Measurements from ENCODE around the gene AMPD3.

Gene AMPD3

DNA sequence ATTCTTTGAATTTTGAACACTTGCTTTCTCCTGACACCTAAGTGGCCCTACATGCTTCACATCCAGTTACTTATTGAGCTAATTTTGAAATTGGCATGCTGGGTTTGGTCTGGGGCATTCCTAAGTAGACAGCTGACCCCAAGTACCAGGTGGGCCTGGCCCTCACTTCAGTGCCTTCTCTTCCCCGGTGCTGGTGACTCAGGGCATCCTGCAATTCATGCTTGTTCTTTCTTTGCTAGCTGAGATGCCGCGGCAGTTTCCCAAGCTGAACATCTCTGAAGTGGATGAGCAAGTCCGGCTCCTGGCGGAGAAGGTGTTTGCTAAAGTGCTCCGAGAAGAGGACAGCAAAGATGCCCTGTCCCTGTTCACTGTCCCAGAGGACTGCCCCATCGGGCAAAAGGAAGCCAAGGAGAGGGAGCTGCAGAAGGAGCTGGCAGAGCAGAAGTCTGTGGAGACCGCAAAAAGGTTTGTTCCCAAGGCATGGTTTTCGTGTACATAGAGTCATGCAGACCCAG lies 6.3 kb downstream of the AMPD3 start:
- no peak for DNase-seq (ENCODE audit: low read depth)

DNA sequence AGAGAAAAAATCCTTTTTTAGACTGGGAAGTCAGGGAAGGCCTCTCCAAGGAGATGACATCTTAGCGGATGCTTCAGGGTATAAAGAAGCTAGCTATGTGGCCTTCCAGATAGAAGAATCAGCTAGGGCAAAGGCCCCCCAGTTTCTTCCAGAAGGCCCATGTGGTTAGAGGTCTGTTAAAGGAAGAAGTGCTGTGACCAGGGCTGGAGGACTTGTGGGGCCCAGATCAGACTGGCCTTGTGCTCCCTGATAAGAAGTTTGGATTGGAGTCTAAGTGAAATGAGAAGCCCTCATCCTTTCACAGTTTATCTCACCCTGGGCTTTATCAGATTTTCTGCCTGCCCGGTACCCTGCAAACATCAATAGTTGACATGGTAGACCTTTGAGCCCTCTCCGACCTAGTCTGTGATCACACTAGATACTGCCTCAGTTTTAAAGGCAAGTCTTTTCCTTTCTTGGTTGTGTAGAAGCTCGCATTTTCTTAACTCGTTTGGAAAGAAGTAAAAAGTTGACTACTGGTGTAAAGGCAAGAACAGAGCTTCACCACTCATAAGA lies 7.8 kb downstream of the AMPD3 start:
- DNase-seq (ENCODE audit: low read depth): no peak

DNA sequence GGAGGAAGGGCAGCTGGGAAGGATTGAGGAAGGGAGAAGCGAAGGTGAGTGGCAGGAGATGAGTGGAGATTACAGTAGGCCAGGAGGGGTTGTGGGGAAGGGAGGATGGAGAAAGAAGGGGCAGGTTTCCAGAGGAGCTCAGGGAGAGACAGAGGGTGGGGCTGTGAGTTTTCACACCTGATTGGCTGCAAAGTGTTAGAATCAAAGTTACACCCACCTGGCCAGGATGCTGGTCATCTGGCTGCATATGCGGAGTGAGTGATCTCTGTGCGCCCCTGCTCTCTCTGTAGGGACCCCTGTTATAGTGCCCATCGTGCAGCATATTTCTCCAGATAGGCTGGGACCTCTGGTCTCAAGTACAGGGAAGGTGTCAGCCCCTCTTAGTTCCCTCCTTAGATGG lies 18.3 kb downstream of the AMPD3 start:
- DNase-seq (ENCODE audit: low read depth): no peak

DNA sequence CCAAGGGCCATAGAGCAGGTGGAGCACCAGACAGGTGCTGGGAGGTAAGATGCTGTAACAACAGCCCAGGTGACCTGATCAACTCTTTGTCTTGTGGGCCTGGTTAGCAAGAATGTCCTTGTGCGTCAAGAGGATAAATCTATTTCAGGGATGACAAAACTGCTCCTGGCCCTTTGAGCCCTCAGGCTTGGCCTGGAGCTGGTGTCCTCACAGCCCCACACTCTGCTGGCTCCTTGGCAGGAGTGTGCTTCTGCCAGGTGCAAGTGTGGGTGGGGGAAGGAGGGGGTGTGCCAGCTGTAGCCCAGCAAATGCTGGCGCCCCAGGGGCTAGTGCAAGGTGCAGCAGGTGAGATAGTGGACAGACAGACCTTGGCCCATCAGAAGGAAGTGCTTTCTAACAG lies 19.5 kb downstream of the AMPD3 start:
- no peak for DNase-seq (ENCODE audit: low read depth)

DNA sequence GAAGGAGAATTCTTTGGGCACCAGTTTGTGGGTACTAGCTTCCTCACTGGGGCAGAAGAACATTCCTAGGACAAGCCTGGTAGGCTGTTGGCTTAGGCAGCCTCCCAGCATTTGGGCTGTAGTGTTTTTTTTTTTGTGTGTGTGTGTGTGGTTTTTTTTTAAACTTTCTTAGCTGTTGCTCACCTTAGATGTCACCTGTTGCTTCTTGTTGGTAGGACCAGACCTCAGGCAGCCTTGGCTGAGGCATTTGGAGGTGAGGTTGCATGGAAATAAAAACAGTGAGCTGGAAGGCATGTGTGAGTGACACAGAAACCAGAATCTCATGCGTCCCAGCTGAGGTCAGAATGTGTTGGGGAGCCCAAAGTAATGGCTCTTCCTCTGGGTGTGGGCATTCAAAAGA lies 21.3 kb downstream of the AMPD3 start:
- no peak for DNase-seq (ENCODE audit: low read depth)

DNA sequence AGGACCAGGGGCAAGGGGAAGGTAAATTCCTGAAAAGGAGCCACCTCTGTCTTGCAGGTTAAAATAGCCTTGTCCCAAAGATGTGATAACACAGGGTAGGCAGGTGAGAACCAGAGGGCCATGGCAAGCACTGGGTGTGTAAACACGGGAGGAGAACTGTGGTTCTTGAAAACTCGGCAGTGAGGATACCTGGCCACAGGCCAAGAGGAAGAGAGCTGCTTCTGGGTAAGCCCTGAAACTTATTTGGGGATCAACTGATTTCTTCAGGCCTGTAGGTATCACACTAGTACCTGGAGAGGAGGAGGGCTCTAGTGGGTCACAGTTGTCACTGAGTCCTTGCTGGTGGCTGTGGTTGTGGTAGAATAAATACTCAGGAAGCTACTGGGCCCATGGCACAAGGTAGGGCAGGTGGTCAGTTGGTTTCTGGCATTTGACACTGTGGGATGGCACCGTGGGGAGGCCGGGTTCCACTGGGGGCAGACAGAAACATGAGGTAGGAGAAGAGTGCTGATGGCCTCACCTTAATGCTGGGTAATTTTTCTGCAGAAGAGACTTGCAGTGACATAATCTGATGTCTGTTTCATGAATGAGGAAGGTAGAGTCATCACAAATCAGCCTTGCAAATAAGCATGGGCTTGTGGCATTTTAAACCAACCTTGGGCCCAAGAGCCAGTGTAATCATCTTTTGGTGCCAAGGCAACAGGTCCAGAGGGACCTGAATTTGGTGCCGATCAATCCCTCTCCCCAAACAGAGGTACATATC lies 22.0 kb downstream of the AMPD3 start:
- DNase-seq (ENCODE audit: low read depth): no peak

DNA sequence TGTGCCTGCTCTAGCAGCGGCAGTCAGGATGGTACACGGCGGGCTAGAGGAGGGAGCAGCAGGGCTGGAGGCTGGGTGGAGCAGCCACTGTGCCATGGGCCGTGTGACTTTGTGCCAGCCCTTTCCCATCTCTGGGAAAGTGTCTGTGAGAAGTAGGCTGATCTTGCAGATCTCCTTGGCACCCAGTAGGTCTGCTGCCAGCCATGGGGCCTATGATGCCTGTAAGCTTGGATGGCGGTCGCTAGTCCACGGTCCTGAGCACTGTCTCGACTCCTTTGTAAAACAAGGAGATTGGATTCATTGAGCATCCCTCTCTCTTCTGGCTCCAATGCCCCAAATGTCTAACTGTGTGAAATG lies 22.6 kb downstream of the AMPD3 start:
- DNase-seq (ENCODE audit: low read depth): no peak

DNA sequence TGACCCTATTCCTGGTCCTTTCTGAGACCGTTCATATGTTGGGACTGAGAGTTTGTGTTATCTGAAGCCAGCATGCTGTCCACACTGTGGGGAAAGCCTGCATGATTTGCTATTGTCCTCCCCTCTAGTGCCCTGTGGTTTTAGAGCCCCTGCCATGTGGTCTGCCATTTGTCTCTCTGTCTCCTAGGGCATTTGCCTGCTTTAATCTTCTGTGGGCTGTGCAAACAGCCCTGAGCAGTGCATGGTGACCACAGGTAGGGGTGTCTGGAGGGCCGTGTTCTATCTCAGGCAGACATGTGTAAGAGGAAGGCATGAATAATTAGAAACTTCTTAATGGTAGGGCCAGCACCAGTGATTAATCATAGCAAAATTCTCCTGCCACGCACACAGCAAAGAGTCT lies 23.0 kb downstream of the AMPD3 start:
- DNase-seq (ENCODE audit: low read depth): no peak

DNA sequence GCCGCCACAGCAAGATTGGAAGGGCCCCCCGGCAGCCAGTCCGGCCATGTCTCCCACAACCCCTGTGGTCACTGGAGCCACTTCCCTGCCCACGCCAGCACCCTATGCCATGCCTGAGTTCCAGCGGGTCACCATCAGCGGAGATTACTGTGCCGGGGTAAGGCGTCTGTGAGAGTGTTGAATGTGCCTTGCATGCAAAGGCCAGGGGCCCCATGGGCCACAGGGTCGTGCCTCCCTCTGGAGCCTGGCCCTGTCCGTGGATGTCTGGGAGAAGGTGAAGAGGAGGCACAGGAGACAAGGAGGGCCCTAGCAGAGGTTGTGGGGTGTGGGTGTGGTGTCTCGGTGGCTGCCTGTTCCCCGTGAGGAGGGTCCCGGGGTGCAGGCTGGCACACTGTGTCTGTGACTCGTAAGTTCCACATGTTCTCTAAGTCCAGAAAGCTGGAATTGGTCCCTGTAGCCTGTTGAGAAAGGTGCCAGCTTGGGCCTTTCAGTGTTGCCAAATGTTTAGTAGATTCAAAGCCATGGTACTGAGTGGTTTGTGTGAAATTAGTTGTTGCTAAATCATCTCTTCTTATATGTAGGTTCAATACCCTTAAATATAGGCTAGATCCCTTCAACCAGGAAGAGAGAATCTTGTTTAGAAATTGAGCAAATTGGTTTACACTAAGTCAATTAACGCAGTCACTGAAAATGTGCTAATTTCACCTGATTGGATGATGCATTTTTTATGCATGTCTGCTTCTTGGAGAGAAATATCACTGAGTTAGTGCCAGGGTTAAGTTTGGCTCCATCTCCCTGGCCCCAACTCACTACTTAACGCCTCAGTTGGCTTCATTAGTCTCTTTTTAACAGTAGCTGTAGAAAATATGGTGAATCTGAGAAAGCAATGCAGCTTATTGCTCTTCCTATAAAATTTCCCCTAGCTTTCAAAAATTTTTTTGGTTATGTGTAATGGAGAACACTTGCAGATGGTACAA lies 23.8 kb downstream of the AMPD3 start:
- DNase-seq (ENCODE audit: low read depth): no peak

DNA sequence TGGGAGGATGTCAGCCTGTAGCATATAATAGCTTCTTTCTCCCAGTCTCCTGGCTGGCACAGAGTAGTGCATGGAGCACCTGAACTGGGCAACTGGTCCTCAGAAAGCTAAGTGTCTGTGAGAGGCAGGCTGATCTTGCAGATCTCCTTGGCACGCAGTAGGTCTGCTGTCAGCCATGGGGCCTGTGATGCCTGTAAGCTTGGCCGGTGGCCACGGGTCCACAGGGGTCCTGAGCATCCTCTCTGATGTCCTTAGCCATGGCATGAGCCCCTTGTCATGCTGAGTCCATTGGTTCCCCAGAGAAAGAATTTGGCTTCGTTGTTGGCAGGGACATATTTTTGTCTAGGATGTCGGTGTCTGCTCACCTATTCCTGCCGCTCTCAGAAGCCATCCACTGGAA lies 25.0 kb downstream of the AMPD3 start:
- no peak for DNase-seq (ENCODE audit: low read depth)

DNA sequence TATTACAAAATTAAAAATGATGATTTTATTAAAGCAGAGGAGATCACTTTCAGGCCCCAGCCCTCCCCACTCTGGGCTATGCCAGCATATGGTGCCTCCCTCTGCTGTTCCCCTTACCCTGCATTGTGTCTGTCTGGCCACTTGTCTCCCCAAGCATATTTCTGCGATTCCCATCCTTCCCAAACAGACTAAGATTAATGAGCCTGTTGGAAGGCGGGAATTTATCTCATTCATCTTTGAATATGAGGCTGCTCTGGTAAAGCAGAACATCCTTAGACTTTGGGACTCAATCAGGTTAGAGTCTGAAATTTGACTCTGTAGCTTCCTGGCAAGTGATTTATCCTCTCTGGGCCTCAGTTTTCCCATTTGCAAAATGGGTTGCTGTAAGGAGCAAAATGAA lies 25.7 kb downstream of the AMPD3 start:
- DNase-seq (ENCODE audit: low read depth): no peak

DNA sequence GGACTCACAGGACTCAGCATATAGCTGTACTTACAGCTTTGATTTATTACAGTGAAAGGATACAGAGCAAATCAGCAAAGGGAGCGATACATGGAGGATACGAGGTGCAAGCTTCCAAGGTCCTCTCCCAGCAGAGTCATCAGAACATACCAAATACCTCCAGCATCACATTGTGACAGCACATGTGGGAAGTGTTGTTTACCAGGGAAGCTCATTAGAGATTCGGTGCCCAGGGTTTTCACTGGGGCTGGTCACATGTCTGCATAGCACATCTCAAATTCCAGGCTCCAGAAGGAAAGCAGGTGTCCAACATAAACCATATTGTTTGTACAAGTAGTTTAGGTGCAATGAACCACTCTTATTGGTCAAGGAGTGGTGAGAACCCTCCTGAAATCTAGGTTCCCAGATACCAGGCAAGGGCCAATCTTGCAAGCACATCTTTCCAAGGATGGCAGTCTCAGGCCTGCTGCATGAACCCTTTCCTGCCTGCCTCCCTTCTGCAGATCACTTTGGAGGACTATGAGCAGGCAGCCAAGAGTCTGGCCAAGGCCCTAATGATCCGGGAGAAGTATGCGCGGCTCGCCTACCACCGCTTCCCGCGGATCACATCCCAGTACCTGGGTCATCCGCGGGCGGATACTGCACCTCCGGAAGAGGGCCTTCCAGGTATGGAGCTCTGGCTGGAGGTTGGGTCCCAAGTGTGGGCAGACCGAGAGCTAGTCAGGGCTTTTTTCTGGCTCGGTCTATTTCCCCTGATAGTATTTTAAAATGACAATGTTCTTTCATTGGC lies 26.7 kb downstream of the AMPD3 start:
- no peak for DNase-seq (ENCODE audit: low read depth)

DNA sequence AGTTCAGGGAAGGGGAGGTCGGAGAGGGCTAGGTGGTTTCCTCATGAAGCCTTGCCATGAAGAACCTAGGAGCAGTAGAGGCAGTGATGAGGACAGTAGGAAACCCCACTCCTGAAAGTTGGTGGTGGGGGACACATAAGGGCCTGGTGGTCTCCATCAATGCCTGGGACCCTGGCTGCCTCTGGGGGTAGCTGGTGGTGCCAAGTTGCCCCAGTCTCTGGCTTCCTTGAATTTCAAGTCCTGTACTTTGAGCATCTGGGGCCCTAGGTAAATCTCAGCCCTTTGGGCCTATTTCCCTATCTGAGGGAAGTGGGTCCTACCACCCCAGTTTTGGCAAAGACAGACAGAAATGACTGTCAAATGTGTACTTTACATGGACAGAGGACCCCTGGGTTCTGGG lies 28.1 kb downstream of the AMPD3 start:
- no peak for DNase-seq (ENCODE audit: low read depth)

DNA sequence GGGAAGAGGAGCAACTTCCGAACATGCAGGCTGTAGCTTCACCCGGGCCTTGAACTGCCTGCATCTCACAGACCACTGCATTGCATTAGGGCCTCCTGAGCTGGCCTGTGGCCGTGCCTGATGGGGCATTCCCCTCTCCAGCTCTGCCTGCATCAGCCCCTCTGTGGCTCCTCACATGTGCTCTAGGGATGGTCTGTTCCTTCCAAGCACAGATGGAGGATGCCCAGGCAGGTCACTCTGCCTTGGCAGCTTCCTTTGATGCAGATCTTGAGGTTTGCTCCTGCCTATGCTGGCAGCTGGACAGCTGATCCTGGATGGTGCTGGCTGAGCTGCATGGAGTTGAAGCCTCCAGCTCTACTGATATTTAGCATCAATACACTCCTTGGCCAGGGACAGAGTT lies 28.5 kb downstream of the AMPD3 start:
- DNase-seq (ENCODE audit: low read depth): no peak

DNA sequence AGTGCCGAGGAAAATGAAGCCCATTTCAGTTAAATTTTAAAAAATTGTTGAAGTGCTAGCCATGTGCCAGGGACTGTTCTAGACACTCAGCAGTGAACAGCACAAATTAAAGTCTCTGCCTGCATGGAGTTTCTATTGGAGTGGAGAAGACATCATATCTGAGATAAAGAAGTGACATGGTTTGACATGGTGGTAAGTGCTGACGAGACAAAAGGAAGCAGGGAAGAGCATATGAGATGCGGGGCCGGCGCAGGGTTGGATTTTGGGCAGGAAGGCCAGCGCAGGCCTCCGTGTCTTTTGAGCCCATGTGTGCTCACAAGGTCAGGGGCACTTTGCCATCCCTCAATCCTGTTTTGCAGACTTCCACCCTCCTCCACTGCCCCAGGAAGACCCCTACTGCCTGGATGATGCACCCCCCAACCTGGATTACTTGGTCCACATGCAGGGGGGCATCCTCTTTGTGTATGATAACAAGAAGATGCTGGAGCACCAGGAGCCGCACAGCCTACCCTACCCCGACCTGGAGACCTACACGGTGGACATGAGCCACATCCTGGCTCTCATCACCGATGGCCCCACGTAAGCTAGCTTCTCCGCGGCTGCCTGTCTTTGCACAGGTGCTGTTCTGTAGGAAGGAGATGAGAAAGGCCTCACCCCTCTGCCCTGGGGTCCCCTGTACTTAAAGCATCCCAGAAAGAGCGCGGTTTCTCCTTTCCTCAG lies 29.6 kb downstream of the AMPD3 start:
- no peak for DNase-seq (ENCODE audit: low read depth)

DNA sequence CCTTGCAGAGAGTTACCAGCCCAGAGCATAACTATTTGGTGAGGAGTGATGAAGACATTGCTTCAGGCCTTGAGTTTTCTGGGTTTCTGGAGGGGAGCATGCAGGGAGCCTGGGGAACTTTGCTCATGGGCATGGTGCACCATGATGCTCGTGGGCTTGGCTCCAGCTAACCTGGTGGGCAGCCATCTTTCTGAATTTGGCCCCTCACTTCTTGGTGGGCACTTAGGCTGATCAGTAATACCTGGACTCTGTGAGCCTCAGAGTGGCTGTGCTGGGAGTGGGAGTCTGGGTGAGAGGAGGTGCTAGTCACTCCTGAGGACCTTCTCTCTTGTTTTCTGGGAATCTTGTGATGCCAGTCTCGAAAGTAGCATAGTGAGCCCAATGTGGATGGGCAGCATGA lies 30.6 kb downstream of the AMPD3 start:
- no peak for DNase-seq (ENCODE audit: low read depth)

DNA sequence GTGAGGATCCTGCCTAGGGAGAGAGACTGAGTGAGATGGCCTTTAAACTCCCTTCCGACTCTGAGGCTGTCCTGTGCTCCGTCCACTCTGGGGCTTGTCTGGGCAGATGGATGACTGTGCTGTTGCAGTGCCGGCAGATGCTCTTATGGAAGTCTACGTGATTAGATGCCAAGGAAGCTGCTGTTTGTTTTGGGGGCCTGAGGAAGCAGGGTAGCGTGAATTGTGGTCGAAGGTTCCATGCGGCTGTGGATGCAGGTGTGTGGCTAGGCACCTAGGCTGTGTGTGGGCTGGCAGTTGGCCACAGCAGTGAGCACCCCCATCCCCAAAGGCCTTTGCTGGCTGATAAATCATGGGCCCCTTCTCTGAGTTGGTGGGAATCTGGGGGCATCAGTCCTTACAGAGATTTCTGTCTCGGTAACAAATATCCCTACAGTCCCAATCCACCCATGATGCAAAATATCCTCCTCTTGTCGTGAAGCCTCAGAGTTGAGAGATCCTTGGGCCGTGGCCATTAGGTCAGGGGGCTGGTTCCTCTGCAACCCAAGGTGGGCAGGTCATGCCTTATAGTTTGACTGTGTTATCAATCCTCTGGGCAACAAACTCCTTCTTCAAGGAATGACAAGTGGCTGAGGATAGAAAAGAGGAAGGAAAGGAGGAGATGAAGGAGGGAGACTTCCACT lies 31.2 kb downstream of the AMPD3 start:
- no peak for DNase-seq (ENCODE audit: low read depth)

DNA sequence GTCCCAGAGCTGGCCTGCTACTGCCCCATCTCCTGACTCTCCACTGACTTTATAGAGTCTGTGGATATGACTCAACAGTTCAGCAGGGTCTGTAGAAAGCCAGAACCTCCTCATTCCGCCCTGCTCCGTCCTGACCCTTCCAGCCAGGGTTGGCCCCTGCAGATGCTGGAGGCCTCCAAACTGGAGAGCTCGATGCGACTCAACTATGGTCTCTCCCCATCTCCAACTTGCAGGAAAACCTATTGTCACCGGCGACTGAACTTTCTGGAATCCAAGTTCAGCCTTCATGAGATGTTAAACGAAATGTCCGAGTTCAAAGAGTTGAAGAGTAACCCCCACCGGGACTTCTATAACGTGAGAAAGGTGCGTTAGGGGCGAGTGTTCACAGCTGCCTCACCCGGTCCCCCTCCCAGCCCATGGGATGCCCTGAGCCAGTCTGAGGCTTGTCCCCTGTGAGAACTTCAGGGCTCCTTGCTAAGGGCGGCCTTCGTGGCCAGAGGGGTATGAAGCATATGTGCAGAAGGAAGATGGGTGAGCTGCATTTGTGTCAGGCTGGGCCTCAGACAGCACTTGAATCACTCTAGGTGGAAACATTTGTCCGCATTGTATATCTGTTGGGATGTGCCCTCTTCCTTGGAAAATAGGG lies 32.1 kb downstream of the AMPD3 start:
- DNase-seq (ENCODE audit: low read depth): no peak

DNA sequence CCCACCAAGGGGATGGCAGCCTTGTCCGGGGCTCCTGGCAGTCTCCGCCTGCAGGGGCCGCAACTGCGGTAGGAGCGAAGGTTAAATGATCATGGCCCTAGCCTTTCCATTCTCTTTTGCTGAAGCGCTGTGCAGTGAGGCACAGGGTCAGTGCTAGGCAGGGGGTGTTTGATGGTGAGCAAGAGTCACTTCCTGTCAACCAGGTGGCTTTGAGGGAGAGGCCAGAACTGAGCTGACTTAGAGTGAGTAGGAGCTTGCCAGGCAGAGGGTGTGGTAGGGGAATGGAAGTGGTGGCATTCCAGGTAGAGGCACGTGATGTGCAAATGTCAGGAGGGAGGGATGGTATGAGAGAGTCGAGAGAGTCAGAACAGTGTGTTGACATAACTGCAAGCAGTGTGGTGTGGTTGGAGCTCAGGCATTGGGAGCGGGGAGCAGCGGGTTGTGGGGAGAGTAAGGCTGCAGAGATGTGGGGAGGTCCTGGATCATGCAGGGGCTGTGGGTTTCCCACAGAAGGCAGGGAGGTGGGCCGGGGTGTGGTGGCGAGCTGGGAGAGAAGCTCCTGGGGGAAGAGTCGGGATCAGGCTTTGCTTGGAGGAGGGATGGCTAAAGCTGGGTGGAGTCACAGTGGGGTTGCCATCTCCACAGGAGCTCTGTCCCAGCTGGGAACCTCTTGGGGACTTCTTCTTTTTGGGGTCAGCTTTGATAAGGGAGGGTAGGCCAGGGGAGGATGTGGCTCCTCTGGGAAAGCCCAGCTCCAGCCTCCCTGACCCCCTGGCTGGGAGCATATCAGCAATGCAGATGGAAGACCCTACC lies 33.3 kb downstream of the AMPD3 start:
- DNase-seq (ENCODE audit: low read depth): no peak

Data from non-pigmented ciliary epithelial cell (primary cell).